NCI-H460 (cell line): Measurements from ENCODE around the gene TCOF1. TPM values are rescaled to one million over a fixed set of nuclear protein-coding genes. Genes with fewer than 3 reads are reported as not detected.

Source experiments
- DNase-seq: peaks from one replicate; pipeline ENCODE4 v3.0.0-alpha.2; 2016; ENCODE audit warnings: low read depth; ENCODE audit errors: extremely low read depth
- total RNA-seq: library from RNA; depleted of rRNA; stranded (reverse); fragments of >200 nt; shearing (Covaris generic); gene quantifications from 2 replicates; pipeline ENCODE4 v1.2.3, GENCODE V29; 2014

Gene TCOF1
- total RNA-seq, 1 experiment from 2014 or later: 46.4 TPM

DNA sequence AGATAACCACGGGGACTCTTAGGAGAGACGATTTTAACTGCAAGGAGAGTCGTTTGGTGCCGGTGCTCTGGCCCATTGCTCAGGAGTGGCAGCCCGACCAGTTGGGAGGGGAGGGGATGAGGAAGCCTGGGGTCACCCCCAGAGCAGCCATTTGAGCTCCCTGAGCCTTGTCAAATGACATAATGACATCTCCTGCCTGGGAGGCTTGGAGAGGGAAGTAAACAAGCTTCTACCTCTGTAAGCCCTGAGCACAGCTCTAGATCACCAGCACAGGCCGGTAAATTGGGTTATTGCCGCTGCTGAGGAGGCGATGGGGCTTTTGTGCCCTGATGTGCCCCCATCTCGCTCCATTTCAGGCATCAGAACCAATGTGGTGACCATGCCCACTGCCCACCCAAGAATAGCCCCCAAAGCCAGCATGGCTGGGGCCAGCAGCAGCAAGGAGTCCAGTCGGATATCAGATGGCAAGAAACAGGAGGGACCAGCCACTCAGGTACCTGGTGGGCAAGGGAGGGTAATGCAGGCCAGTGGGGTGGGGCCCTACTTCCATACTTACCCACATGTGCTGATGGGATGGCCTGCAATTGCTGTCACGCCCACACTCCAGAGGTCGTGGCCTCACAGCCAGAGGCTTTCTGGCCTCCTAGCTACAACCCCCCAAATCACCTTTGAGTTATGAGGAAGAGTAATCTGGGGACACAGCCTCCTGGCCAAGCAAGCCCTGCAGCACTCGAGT, 32.2 kb downstream of the TCOF1 start:
- no peak for DNase-seq

DNA sequence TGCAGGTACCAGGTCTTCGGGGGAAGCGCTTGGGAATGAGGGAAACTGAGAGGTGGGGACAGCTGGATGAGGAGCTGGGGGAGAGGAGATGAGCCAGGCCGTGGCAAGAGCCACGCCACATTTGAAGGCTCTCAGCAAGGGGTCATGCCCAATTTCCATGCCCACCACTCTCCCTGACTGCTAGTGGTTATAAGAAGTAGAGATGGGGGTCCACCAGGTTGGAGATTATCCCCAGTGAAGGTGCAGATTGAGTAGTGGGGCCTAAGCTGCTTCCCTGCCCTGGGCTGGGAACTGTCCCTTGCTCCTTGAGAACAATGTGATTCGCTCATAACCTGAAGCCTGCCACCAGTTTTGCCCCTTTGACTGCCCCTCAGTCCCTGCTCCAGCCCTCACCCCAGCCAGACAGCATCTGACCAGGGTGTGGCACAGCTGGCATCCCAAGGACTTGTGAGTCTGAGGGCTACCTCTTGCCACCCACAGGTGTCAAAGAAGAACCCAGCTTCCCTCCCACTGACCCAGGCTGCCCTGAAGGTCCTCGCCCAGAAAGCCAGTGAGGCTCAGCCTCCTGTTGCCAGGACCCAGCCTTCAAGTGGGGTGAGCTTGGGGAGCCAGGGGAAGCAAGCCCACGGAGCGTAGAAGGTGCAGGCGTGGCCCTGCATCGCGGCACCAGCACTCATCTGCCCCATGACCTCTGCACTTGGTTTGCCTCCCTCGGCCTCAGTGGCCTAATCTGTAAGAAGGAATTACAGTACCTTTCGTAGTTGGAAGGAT, 33.8 kb downstream of the TCOF1 start:
- DNase-seq: no peak

DNA sequence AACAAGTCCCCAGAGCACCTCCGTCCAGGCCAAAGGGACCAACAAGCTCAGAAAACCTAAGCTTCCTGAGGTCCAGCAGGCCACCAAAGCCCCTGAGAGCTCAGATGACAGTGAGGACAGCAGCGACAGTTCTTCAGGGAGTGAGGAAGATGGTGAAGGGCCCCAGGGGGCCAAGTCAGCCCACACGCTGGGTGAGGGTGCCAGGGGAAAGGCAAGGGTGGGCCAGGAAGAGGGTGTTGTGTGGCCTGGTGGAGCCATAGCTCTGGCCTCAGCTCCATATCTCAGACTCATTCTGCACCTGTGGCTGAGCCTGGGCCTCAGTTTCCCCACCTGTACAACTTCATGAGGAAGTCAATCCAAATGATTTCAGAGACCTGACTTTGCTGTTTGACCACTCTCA, 34.5 kb downstream of the TCOF1 start:
- no peak for DNase-seq

DNA sequence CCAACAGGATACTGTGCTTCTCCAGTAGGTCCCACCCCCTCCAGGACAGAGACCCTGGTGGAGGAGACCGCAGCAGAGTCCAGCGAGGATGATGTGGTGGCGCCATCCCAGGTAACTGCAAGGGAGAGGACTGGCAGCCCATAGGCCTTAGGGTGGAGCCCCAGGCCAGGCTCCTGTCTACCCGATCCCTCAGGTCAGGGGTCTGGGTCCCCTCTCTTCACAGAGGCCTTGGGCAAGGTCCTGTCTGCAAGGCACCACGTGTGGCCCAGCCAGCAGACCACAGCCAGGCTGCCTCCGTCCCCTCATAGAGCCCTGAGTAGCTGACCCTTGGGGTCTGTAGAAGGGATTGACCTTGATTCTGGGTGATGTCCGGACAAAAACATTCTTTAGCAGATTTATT, 35.2 kb downstream of the TCOF1 start:
- DNase-seq: no peak

DNA sequence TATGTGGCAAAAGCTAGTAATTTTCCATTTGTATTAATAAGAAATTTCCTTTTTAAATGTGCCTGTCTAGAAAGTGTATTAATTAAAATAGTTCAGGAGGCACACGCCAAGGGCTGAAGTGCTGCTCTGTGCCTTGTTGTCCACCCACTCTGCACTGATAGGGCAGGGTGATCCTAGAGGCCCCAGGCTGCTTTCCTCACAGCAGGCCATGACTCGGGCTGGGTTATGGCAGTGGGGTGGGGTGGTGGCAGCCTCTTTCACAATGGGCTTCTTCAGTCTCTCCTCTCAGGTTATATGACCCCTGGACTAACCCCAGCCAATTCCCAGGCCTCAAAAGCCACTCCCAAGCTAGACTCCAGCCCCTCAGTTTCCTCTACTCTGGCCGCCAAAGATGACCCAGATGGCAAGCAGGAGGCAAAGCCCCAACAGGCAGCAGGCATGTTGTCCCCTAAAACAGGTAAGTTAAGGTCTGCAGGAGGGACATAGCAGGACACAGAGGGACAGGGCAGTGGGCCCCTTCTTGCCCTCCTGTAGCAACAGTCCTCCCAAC, 35.7 kb downstream of the TCOF1 start:
- DNase-seq: no peak

DNA sequence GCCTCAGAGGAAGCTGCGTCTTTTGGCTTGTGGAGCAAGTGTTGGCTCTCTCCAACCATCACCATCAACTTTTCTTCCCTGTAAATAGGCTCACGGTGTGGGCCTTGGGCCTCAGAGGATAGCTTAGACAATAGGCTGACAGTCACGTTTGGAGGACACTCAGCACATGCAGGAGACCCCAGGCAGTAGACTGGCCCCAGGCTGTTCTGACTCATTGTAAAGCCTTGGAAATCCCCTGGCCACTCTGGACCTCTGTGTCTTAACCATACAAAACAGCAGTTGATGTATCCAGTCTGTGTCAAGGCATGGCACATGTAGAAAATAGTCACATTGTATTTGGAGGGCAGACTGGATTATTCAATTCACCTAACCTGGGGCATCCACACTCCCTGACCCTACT, 36.6 kb downstream of the TCOF1 start:
- DNase-seq: no peak

DNA sequence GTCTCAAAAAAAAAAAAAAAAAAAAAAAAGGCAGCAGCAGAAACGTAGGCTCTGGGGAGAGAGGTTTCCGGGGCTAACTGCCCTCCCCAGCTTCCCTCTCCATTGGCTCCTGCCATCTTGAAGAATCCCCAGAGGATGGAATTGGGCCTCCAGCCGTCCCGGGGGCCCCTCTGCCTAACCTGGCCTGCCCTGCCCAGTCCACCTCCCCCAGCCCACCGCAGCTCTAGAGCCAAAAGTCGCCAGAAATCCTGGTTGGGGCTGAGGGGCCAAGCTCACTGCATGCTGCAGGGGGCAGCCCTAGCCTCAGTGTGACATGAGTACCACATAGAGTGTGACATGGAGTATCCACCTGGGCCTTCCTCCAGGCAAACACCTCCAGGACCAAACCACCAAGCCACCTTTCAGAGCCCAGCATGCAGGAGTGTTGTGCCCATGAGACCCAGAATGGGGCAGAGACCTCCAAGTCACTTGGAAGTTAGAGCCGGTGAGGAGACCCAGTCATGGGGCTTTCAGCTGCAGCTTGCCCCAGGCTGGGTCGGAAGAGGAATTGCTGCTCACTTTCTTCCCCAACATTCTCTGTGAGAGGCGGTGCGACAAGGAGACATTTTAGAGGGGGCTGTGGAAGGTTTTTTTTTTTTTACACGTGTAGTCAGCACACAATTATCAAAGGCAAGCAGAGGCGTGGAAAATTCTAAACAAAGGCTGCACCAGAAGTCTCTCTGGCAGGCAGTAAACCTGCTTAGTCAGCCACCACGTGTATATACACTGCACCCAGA, 37.6 kb downstream of the TCOF1 start:
- no peak for DNase-seq

DNA sequence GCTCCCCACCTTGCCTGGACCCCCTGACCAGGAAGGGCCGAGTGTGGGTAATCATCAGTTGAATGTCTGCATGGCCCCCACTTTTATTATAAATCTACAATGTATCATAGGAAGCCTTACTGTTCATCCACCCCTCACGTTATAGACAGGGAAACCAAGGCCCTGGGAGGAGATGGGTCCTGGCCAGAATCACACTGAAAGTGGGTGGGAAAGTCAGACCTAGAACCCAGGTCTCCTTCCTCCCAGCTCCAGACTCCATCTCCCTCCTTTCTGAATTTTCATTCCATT, 38.1 kb downstream of the TCOF1 start:
- no peak for DNase-seq

DNA sequence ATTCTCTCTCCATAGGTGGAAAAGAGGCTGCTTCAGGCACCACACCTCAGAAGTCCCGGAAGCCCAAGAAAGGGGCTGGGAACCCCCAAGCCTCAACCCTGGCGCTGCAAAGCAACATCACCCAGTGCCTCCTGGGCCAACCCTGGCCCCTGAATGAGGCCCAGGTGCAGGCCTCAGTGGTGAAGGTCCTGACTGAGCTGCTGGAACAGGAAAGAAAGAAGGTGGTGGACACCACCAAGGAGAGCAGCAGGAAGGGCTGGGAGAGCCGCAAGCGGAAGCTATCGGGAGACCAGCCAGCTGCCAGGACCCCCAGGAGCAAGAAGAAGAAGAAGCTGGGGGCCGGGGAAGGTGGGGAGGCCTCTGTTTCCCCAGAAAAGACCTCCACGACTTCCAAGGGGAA, 38.8 kb downstream of the TCOF1 start:
- no peak for DNase-seq

DNA sequence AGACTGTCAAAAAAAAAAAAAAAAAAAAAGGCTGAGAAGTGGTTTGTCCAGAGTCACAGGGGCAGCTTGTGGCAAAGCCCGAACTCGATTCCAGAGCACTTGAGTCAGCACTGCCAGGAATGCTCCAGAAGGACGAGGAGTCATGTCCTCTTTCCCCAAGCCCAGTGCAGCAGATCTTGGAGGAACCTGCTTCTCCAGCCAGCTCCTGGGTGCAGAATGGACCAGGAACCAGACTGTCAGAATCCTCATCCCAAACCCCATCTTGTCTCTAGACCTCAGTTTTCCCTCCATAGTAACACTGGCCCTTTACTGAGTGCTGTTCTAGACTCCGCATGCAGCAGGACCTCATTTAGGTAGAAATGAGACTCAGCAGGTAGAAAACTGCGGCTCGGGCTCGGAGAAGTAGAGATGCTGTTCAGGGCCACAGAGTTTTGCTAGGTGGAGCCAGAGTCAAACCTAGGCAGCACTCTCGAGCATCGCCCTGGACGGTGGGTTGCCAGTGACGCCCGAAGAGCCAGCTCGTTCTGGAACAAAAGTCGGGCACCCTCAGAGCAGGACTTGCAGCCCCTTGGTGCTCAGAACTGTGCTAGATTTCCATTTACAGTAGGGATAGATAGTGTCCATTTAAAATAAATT, 39.8 kb downstream of the TCOF1 start:
- no peak for DNase-seq

DNA sequence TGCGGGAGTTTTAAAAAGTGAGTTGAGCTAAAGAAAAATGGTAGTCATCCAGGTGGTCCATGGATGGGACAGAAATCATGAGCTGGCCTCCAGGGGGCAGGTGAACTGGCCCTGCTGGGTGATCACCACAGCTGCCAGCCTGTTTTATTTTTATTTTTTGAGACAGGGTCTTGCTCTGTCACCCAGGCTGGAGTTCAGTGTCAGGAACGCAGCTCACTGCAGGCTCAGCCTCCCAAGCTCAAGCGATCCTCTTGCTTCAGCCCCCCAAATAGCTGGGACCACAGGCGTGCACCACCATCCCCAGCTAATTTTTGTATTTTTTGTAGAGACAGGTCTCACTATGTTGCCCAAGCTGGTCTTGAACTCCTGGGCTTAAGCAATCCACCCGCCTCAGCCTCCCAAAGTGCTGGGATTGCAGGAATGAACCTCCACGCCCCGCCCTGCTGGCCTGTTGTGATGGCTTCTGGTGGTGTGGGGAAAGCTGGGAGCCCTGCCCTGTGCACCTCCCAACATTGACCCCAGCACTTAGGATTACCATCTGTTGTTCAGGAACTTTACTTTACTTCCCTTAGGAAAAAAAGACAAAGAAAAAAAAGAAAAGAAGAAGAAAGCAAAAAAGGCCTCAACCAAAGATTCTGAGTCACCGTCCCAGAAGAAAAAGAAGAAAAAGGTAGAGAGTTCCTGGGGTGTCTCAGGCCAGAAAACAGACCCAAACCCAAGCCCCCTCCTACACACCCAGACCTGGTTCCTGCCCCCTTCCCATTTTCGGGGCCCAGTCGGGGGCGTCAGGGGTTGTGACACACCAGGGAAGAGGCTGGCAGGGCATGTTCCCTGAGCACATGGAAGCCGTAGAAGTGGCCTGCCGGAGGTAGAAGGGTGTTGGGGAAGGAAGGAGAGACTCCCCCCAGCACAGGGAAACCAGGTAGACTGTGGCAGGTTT, 40.6 kb downstream of the TCOF1 start:
- DNase-seq: no peak

DNA sequence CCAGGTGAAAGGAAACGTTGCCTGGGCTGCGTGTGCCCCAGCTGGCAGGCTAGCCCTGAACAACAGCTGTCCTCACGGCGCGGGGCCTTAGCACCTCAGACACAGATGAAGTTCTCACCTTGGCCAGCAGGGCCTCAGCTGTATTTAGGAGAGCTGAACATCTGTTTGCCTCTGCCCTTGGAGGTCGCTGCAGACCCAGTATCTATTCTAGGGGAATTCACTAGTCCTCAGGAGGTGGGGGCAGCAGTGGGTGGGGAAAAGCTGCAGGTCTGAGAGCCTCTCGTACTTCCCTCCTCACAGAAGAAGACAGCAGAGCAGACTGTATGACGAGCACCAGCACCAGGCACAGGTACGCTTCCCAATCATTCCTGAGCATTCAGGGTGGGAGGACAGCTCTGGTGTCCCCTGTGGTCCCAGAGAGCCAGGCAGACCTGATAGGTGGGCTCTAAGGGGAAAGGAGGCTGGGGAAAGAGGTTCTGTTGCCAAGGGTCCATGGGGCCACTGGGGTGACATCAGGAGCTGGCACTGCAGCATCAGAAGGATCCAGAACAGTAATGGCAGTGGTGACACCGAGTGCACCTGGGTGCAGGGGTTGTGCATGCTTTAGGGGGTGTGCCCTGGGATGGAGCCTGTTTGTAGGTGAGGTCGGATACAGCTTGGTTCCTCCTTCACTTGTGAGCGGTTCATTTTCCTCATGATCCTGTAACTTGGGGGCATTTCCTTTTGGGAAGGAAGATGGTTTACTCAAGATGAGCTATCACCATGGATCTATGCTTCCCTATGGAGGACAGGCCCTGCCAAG, 41.4 kb downstream of the TCOF1 start:
- no peak for DNase-seq

DNA sequence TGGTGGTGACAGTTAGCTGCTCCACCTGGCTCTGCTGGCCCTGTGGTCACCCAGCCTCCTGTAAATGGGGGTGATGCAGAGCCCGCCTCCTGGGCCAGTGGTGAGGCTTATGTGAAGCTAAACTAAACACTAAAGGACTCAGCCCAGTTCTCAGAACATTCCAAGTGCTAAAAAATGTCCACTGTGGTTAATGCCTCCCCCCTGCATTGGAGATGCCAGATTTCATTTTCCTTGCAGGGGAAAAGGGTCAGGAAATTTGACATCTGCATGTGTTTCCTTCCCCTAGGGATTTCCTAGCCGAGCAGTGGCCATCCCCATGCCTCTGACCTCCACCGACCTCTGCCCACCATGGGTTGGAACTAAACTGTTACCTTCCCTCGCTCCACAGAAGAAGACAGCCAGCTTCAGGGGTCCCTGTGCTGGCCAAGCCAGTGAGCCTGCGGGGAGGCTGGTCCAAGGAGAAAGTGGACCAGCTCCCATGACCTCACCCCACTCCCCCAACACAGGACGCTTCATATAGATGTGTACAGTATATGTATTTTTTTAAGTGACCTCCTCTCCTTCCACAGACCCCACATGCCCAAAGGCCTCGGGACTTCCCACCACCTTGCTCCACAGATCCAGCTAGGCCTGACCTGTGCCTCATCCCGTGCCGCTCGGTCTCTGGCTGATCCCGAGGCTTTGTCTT, 42.2 kb downstream of the TCOF1 start:
- no peak for DNase-seq

DNA sequence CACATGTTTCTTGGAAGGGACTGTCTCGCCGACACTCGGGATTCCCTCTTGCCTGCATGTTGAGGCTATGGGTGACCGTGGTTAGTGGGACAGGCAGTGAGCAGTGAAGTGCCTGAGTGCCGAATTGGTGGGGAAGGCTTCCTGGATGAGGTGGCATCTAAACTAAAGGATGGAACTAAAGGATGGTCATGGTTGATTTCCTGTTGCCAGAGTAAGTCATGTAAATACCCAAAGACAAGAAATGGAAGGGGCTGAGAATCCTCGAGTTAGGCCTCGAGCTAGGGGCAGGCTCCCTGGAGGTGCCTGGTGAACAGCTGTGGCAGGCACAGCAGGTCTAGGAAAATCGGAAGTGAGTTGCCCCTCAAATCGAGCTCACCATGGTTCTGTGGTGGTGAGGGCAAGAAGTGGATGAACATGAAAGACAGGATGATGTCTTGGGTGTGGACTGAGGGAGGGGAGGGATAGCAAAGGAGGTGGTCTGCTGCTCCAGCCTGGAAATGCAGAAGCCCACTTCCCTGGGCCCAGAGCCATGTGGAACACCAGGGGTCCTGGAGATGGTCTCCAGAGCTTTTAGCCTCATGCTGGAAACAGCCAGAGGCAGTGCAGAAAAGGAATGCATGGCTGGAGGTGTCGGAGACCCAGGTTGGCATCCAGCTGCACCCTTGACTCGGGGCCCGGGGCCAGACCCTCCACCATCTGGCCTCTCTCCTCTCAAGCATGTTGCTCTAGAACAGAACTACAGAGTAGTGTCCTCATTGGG, 43.0 kb downstream of the TCOF1 start:
- DNase-seq: no peak

DNA sequence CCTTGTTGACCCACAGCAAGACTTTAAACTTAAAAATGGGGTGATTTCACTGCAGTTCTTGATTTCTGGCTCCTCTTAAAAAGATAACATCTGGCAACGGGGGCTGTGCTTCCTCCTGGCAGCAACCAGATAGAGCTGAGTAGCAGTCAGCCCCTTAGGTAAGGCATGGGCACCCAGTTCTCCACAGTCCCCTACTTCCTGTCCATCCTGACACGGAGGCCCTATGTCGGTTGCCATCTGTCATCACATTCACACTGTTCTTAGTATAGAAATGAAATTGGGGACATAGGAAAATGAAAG, 43.5 kb downstream of the TCOF1 start:
- no peak for DNase-seq

DNA sequence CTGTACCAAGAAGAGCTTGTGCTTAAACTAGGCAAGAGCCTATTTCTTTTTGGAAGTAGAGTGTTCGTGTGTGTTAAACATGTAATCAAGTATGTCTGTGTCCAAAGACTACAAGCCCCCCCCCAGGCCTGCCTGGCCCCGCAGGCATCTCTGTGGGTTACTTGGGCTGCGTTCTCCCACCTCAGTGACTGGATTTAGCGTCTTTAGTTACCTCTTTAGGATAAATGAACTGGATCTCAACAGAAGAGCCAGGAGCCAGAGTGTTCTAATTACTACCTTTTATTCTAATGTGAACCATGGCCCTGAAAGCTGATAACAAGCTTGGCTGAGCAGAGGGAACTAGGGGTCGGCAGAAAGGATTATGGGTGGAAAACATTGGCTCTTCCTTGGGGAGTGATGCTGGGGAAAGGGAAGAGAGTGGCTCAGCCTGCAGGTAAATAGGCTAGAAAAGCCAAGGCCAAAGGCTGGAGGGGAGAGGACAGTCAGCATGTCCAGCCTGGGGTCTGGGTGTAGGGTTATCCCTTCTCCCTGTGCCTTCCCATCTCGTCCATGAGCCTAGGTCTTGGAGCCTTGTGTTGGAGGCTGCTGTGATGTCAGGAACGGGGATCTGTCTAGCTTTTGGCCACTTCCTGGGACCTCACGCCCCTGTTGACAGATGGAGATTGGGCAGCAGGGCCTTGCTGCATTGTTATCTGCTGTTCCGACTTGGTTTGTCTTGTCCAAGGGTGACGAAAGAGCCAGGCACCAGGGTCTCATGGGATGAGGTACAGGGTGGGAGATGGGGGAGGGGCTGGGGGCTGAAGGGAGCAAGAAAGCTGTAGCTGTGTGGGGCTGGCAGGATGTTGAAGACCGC, 44.1 kb downstream of the TCOF1 start:
- DNase-seq: no peak

DNA sequence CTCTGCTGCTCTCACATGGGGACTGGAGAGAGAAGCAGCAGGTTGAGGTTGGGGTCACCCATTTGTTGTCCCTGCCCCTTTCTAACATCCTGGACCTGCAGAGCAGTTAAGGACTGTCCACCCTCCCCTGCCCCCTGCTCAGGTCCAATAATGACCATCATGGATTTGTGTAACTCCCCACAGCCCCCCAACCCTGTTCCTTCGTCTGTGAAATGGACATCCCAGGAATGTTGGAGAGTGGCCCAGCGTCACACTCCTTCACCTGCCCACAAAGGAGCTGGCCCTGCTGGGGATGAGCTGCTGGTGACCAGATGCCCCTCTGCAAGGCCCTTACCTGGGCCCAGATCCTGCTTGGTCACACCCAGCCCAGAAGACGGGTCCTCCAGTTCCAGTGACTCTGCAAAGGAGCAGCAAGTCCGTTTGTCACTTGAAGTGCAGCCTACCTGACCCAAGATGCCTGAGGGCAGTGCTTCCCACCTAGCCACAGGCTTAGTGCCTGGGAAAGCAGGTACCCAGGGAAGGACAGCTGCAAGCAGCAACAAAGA, 44.8 kb downstream of the TCOF1 start:
- no peak for DNase-seq
